IMR-90 (cell line): Measurements from ENCODE around the gene ZAR1. TPM values are rescaled to one million over a fixed set of nuclear protein-coding genes. Genes with fewer than 3 reads are reported as not detected.

Experiments used
- ATAC-seq: fragments of 200-7000 bp; cut with Tn5 transposase; 2 replicates; pipeline ENCODE4 v1.9.1; 2020; ENCODE audit warnings: low read depth, mild to moderate bottlenecking, moderate library complexity
- BruUV-seq: library from RNA; stranded (reverse); fragments of 400-500 nt; replicated peaks from 2 replicates; lab custom pipeline; 2021; lab: Mats Ljungman, UMichigan
- CTCF ChIA-PET: fragments of 300-600 bp; formaldehyde crosslinking; extraction: SDS; loops from one replicate; lab custom pipeline; 2021; ENCODE audit warnings: antibody characterized with exemption; lab: Yijun Ruan, JAX
- POLR2A ChIA-PET: fragments of 300-600 bp; sonication (Branson Sonifier 250); formaldehyde crosslinking; loops from one replicate; lab custom pipeline; 2022; ENCODE audit warnings: antibody characterized with exemption; ENCODE audit not compliant: unreplicated experiment; lab: Charles Lee
- DNase-seq: peaks from one replicate; pipeline ENCODE4 v3.0.0; 2013
- H2AFZ ChIP-seq: replicated peaks from 2 replicates; pipeline ENCODE3; 2013; ENCODE audit warnings: low read length, mild to moderate bottlenecking; ENCODE audit not compliant: poor library complexity
- H2AK5ac ChIP-seq: 2 replicates; pipeline ENCODE4 v1.6.1; 2013; ENCODE audit warnings: low read depth, low read length, inconsistent platforms
- H2AK9ac ChIP-seq: replicated peaks from 2 replicates; pipeline ENCODE3; 2013; ENCODE audit warnings: mild to moderate bottlenecking, low read depth, low read length, moderate library complexity; ENCODE audit not compliant: poor library complexity
- H2BK120ac ChIP-seq: 2 replicates; pipeline ENCODE4 v1.6.1; 2013; ENCODE audit warnings: low read depth, low read length, inconsistent platforms
- H2BK15ac ChIP-seq: 3 replicates; pipeline ENCODE4 v1.6.1; 2013; ENCODE audit warnings: low read depth, low read length, inconsistent platforms
- H2BK20ac ChIP-seq: 2 replicates; pipeline ENCODE4 v1.6.1; 2013; ENCODE audit warnings: low read depth, mild to moderate bottlenecking, inconsistent platforms, low read length, moderate library complexity
- H2BK5ac ChIP-seq: 2 replicates; pipeline ENCODE4 v1.6.1; 2013; ENCODE audit warnings: mild to moderate bottlenecking, low read depth, low read length, inconsistent platforms; ENCODE audit not compliant: poor library complexity, severe bottlenecking
- H3K14ac ChIP-seq: replicated peaks from 2 replicates; pipeline ENCODE4 v1.6.1; 2013; ENCODE audit warnings: low read depth, low read length, inconsistent platforms
- H3K18ac ChIP-seq: 2 replicates; pipeline ENCODE4 v1.6.1; 2013; ENCODE audit warnings: low read depth, low read length, control low read depth
- H3K23ac ChIP-seq: 2 replicates; pipeline ENCODE4 v1.6.1; 2013; ENCODE audit warnings: low read depth, low read length, inconsistent platforms
- H3K27ac ChIP-seq: 2 replicates; pipeline ENCODE4 v1.5.1; 2013; ENCODE audit warnings: mild to moderate bottlenecking, control low read depth, low read length; ENCODE audit not compliant: insufficient read depth
- H3K27me3 ChIP-seq: 2 replicates; pipeline ENCODE4 v1.6.1; 2013; ENCODE audit warnings: low read length; ENCODE audit not compliant: control insufficient read depth, insufficient read depth
- H3K36me3 ChIP-seq: 2 replicates; pipeline ENCODE4 v1.6.1; 2013; ENCODE audit warnings: low read length, mixed read lengths; ENCODE audit not compliant: control insufficient read depth, insufficient read depth
- H3K4ac ChIP-seq: 2 replicates; pipeline ENCODE4 v1.6.1; 2013; ENCODE audit warnings: low read depth, low read length, inconsistent platforms
- H3K4me1 ChIP-seq: 2 replicates; pipeline ENCODE4 v1.6.1; 2013; ENCODE audit warnings: low read length, mixed read lengths; ENCODE audit not compliant: control insufficient read depth, insufficient read depth
- H3K4me2 ChIP-seq: 2 replicates; pipeline ENCODE4 v1.6.1; 2013; ENCODE audit warnings: low read depth, mild to moderate bottlenecking, control low read depth, low read length, moderate library complexity
- H3K4me3 ChIP-seq: 2 replicates; pipeline ENCODE4 v1.5.1; 2013; ENCODE audit warnings: low read depth, mild to moderate bottlenecking, control low read depth, low read length, moderate library complexity; ENCODE audit not compliant: insufficient read depth
- H3K56ac ChIP-seq: 2 replicates; pipeline ENCODE4 v1.6.1; 2013; ENCODE audit warnings: low read length, inconsistent platforms; ENCODE audit not compliant: insufficient read depth; ENCODE audit errors: extremely low read depth
- H3K79me1 ChIP-seq, 2 experiments: 2 replicates each; pipeline ENCODE4 v1.6.1; 2013; ENCODE audit warnings: low read length in 2 of 2, inconsistent platforms in 1 of 2, low read depth in 1 of 2
- H3K9ac ChIP-seq: 2 replicates; pipeline ENCODE4 v1.6.1; 2013; ENCODE audit warnings: low read depth, low read length, control low read depth
- H3K9me1 ChIP-seq: 2 replicates; pipeline ENCODE4 v1.6.1; 2013; ENCODE audit warnings: low read length, inconsistent platforms; ENCODE audit not compliant: insufficient read depth
- H3K9me3 ChIP-seq: 2 replicates; pipeline ENCODE4 v1.6.1; 2013; ENCODE audit warnings: low read length; ENCODE audit not compliant: control insufficient read depth, insufficient read depth
- H4K20me1 ChIP-seq: 2 replicates; pipeline ENCODE4 v1.6.1; 2013; ENCODE audit warnings: low read length, inconsistent platforms; ENCODE audit not compliant: insufficient read depth
- H4K5ac ChIP-seq: 2 replicates; pipeline ENCODE4 v1.6.1; 2013; ENCODE audit warnings: mild to moderate bottlenecking, low read depth, low read length, control low read depth
- H4K8ac ChIP-seq, 2 experiments: 2 replicates each; pipeline ENCODE4 v1.6.1; 2013; ENCODE audit warnings: low read depth in 2 of 2, low read length in 2 of 2, control low read depth in 1 of 2, inconsistent platforms in 1 of 2
- H4K91ac ChIP-seq: 2 replicates; pipeline ENCODE4 v1.6.1; 2013; ENCODE audit warnings: low read depth, low read length, inconsistent platforms; ENCODE audit not compliant: insufficient read depth
- BHLHE40 ChIP-seq: fragments of 150-350 bp; IDR thresholded peaks from 2 replicates; pipeline ENCODE4 v1.6.1; 2016; ENCODE audit warnings: mild to moderate bottlenecking, low read depth, low read length
- CHD1 ChIP-seq: IDR thresholded peaks from 2 replicates; pipeline ENCODE4 v1.6.1; 2012; ENCODE audit warnings: low read depth, low read length, improper control_type of control experiment
- FOS ChIP-seq: fragments of 150-350 bp; IDR thresholded peaks from 2 replicates; pipeline ENCODE4 v1.6.1; 2016; ENCODE audit warnings: low read depth, low read length
- MAFK ChIP-seq: IDR thresholded peaks from 2 replicates; pipeline ENCODE4 v1.6.1; 2012; ENCODE audit warnings: low read depth, low read length, improper control_type of control experiment
- MAZ ChIP-seq: IDR thresholded peaks from 2 replicates; pipeline ENCODE4 v1.6.1; 2012; ENCODE audit warnings: low read depth, mild to moderate bottlenecking, low read length, improper control_type of control experiment, moderate library complexity, borderline replicate concordance
- MXI1 ChIP-seq: IDR thresholded peaks from 2 replicates; pipeline ENCODE4 v1.6.1; 2012; ENCODE audit warnings: low read depth, mild to moderate bottlenecking, low read length, moderate library complexity, borderline replicate concordance
- NFE2L2 ChIP-seq: fragments of 150-350 bp; IDR thresholded peaks from 2 replicates; pipeline ENCODE4 v1.6.1; 2016; ENCODE audit warnings: low read depth, mild to moderate bottlenecking, low read length
- POLR2A ChIP-seq: IDR thresholded peaks from 2 replicates; pipeline ENCODE4 v1.6.1; 2012; ENCODE audit warnings: mild to moderate bottlenecking, low read depth, low read length
- SMC3 ChIP-seq: fragments of 150-350 bp; IDR thresholded peaks from 2 replicates; pipeline ENCODE4 v1.6.1; 2016; ENCODE audit warnings: low read depth, mild to moderate bottlenecking, antibody characterized with exemption, low read length, moderate library complexity
- WGBS, 2 experiments: methylation state at CpG; one replicate each; pipeline versions ENCODE4 v1.1.5 to v1.1.7; 2013; ENCODE audit warnings: missing lambda C conversion rate in 2 of 2; ENCODE audit not compliant: insufficient read length in 1 of 2; ENCODE audit errors: extremely low coverage in 2 of 2; 5-methylcytosine and 5-hydroxymethylcytosine counted together
- dilution Hi-C: fragments of 300-500 bp; cut with HindIII; formaldehyde crosslinking; loops from one replicate; pipeline ENCODE4 v1.14.3; 2018; ENCODE audit warnings: low sequenced_read_pairs; ENCODE audit not compliant: unreplicated experiment
- in situ Hi-C: fragments of 300-500 bp; cut with MboI; formaldehyde crosslinking; loops from 3 replicates; pipeline ENCODE4 v1.14.3; 2019; ENCODE audit warnings: low sequenced_read_pairs, inconsistent platforms, mixed read lengths
- intact Hi-C: fragments of 100-400 bp; cut with micrococcal nuclease; formaldehyde crosslinking; loops from 2 replicates; pipeline ENCODE4 v1.10.0; 2022
- polyA plus RNA-seq, 3 experiments: library from polyadenylated mRNA; depleted of rRNA; stranded (reverse); fragments of >200 nt; gene quantifications; 2 replicates each; pipeline ENCODE4 v1.2.3, GENCODE V29; 2012; ENCODE audit warnings: low replicate concordance in 1 of 3
- total RNA-seq: library from RNA; depleted of rRNA; stranded (reverse); fragments of >200 nt; gene quantifications from 2 replicates; pipeline ENCODE4 v1.2.3, GENCODE V29; 2012
- TF ChIP-seq, protein P1 (sequence below): fragments of 150-350 bp; IDR thresholded peaks from 2 replicates; pipeline ENCODE4 v1.6.1; 2017; ENCODE audit warnings: mild to moderate bottlenecking, antibody characterized with exemption, low read length, low read depth

ZAR1 gene
- total and polyA plus RNA-seq, 2 of the 4 experiments (the other 2 are of a cell fraction), result not detected

GRCh38 chr4:48491514-48492176 is 1.6 kb downstream of the ZAR1 start:
- no peak overlapping the region for H3K14ac ChIP-seq
- no peak overlapping the region for H3K4me2 ChIP-seq
- H3K27me3 ChIP-seq, result peaks cover 53% of the 10 kb centered on the region
- no peak overlapping the region for H4K8ac ChIP-seq
- H3K27ac ChIP-seq, result no peak overlapping the region
- CTCF ChIA-PET, result no interaction called here
- H3K4me1 ChIP-seq, result no peaks in the 10 kb centered on the region
- ATAC-seq (no peak), DNase-seq (no peak)
- H2BK120ac ChIP-seq, result no peak overlapping the region
- H2BK15ac ChIP-seq, result no peak overlapping the region
- H4K20me1 ChIP-seq, result no peaks in the 10 kb centered on the region
- no peak overlapping the region for H2AK9ac ChIP-seq
- TF ChIP-seq NFE2L2, result no peak
- no peak for TF ChIP-seq MAZ
- TF ChIP-seq, protein P1, sequence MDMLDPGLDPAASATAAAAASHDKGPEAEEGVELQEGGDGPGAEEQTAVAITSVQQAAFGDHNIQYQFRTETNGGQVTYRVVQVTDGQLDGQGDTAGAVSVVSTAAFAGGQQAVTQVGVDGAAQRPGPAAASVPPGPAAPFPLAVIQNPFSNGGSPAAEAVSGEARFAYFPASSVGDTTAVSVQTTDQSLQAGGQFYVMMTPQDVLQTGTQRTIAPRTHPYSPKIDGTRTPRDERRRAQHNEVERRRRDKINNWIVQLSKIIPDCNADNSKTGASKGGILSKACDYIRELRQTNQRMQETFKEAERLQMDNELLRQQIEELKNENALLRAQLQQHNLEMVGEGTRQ, result no peak
- no peak for TF ChIP-seq BHLHE40
- TF ChIP-seq POLR2A, result no peak
- TF ChIP-seq MXI1, result no peak
- no peak for TF ChIP-seq CHD1
- TF ChIP-seq MAFK, result no peak
- no peak for TF ChIP-seq SMC3
- no peak for TF ChIP-seq FOS
- no peak overlapping the region for H2BK20ac ChIP-seq
- intact Hi-C loops (no loop called here), in situ Hi-C loops (loop anchor here (25.0 kb wide), 1 partner anchor 104 kb away; no protein-coding TSS in a partner anchor), dilution Hi-C loops (no loop called here)
- H3K79me1 ChIP-seq, result no peaks in the 10 kb centered on the region
- H2BK5ac ChIP-seq, result no peak overlapping the region
- H3K9me1 ChIP-seq, result no peaks in the 10 kb centered on the region; the same call in 1 of the 2 replicates
- no peak overlapping the region for H3K56ac ChIP-seq
- no peak overlapping the region for H3K4ac ChIP-seq
- no TSS peak for BruUV-seq
- no peak overlapping the region for H3K23ac ChIP-seq
- H3K9ac ChIP-seq, result no peak overlapping the region
- H3K9me3 ChIP-seq, result peaks cover 18% of the 10 kb centered on the region
- no peak overlapping the region for H2AK5ac ChIP-seq
- peak overlapping the region; percentile 78 for H2AFZ ChIP-seq
- H3K36me3 ChIP-seq, result peaks cover 1% of the 10 kb centered on the region
- 46% methylated on average over 17 of the region's 23 CpGs; no CpG with 5 or more reads in 1 of the 2 experiments for WGBS, 2 experiments
- no peak overlapping the region for H3K4me3 ChIP-seq
- H4K5ac ChIP-seq, result no peak overlapping the region
- no peak overlapping the region for H4K91ac ChIP-seq
- POLR2A ChIA-PET, result no interaction called here
- no peak overlapping the region for H3K18ac ChIP-seq
